HS-27A (cell line): ENCODE measurements around the gene PDE6D.
"Not testable (repeated sequence)": the region's sequence is repeated elsewhere in the genome, so short reads cannot be mapped to it uniquely, and the experiment has no call there.

Experiments
- DNase-seq: peaks from one replicate; pipeline ENCODE4 v3.0.0-alpha.2; 2012; ENCODE audit warnings: low read depth, missing footprints

PDE6D gene

DNA sequence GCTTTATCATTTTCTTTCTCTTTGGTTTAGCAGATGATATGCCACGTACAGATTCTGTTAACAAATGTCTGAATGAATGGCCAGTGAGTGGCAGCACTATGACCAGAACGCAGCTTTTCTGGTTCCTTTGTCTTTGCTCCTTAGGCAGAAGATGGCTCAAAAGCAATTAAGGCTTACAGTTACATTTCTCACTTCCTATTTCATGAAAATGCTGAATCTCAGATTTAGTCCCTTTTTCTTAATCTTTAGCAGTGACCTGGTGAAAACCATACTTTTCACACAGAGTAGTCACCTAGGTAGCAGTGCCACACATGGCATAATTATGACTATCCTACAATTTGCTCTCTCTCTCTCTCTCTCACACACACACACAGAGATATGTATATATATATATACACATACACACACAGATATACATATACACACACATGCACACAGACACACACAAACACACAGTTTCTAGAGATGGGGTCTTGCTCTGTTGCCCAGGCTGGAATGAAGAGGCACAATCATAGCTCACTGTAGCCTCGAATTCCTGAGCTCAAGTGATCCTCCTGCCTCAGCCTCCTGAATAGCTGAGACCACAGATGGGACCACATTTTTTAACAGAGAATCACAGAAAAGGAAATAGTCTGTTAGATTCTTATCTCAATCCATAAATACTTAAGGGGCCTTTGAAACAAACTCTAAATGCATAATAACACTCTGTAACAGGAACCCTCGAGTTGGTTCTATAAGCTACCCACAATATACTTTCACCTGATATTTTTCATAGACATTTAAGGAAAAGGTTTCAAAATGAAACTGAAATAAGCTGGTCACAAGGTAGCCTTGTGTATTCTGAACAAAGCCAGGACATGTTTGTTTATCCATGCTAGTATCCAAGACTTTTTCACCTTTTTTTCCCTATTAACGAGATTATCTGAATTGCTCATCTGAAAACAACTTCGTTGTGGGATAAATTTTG is 11.6 kb downstream of the PDE6D start:
- no peak for DNase-seq

DNA sequence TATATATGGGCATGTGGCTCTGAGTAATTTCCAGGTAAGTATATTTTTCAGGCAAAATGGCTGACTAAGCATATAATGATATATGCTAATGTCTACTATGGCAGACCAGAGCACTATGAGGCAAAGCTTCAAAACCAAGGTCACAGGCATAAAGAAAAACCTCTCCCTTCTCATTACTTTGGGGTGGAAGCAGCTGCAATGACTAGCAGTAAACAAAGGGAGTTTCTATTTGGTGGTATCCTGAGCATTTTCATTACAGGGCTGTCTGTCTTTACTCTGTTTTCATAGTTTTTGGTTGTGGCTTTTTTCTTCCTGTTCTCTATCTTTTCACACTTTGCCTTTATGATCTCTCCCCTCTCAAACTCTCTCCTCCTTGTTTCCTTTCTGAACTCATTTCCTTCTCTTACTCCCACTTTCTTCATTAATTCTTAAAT is 15.6 kb downstream of the PDE6D start:
- no peak for DNase-seq

DNA sequence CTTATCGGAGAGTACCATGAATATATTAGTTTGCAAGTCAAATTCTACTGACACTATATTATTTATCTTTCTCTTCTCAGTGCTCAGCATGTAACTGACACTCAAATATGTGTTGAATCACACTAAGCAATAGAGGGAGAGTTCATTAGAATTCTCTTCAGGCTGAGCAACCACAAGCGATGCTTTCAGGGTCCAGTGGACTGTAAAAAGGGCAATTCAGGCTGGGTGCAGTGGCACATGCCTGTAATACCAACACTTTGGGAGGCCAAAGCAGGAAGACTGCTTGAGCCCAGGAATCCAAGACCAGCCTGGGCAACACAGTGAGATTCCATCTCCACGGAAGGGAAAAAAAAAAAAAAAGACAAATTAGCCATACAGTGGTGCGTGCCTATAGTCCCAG is 16.3 kb downstream of the PDE6D start:
- DNase-seq, result no peak

DNA sequence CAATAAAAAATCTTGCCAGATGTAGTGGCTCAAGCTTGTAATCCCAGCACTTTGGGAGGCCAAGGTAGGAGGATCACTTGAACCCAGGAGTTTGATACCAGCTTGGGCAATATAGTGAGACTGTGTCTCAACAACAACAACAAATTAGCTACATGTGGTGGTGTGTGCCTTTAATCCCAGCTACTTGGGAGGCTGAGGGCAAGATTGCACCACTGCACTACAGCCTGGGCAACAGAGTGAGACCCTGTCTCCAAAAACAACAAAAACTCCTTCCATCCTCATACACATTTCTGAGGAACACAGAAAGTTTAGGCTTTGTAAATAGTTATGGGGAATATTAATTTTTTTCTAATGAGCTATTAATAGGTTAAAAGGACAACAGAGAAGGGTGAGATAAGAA is 17.0 kb downstream of the PDE6D start:
- no peak for DNase-seq

DNA sequence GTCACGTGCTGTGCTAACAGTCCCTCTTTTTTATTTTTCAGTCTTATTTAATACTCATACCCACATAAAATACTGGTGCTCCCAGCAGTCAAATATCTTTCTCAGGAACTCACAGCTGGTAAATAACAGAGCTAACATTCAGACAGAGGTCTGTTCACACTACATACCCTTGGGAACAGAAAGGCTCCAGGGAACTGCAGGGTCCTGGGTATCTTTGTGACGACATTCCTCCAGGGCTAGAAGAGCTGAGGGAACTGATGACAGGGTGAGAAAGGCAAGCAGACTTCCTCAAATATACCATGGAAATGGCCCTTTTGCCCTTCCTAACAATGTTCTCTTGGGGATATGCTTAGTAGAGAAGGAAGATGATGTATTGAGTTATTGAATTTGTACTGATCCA is 19.3 kb downstream of the PDE6D start:
- DNase-seq, result no peak

DNA sequence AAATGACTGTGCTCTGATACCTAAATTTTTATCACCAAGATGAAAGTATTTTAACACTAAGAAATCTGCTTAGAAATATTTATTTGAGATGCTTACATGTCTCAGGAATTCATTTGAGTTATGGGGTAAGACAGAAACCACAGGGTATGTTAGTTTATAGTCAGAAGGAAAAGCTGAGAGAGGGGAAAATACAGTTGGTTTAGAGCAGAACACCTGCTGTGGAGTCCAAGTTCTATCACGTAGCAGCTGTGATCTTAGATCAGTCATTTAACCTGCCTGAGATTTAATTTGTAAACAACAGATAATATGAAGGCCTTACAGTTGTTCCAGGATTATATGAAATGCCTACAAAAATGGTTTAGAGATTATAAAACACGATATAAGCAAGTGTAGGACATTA is 29.0 kb downstream of the PDE6D start:
- DNase-seq, result no peak

DNA sequence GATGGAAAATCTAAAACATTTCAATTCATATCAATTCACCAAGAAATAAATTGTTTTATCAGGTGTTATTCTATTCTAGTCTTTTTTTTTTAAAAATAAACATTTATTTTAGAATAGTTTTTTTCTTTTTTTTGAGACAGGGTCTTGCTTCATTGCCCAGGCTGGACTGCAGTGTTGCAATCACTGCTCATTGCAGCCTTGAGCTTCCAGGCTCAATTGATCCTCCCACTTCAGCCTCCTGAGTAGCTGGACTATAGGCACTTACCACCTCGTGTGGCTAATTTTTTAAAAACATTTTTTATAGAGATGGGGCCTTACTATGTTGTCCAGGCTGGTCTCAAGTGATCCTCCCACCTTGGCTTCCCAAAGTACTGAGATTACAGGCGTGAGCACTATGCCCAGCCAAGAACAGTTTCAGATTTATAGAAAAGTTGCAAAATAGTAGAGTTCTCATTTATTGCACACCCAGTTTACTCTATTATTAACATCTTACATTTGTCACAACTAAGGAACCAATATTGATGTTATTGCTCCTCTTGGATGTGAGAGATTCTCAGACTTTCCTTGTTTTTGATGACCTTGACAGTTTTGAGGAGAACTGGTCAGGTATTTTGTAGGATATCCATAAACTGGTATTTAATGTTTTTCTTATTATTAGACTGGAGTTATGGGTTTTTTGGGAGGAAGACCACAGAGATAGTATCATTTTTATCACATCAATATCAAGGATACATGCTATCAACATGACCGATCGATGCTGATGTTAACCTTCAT is 29.9 kb downstream of the PDE6D start:
- no peak for DNase-seq

DNA sequence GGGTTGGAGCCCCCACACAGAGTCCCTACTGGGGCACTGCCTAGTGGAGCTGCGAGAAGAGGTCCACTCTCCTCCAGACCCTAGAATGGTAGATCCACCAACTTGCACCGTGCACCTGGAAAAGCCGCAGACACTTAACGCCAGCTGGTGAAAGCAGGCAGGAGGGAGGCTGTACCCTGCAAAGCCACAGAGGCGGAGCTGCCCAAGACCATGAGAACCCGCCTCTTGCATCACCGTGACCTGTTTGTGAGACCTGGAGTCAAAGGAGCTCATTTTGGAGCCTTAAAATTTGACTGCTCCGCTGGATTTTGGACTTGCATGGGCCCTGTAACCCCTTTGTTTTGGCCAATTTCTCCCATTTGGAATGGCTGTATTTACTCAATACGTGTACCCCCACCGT is 32.1 kb downstream of the PDE6D start:
- not testable (repeated sequence) for DNase-seq

DNA sequence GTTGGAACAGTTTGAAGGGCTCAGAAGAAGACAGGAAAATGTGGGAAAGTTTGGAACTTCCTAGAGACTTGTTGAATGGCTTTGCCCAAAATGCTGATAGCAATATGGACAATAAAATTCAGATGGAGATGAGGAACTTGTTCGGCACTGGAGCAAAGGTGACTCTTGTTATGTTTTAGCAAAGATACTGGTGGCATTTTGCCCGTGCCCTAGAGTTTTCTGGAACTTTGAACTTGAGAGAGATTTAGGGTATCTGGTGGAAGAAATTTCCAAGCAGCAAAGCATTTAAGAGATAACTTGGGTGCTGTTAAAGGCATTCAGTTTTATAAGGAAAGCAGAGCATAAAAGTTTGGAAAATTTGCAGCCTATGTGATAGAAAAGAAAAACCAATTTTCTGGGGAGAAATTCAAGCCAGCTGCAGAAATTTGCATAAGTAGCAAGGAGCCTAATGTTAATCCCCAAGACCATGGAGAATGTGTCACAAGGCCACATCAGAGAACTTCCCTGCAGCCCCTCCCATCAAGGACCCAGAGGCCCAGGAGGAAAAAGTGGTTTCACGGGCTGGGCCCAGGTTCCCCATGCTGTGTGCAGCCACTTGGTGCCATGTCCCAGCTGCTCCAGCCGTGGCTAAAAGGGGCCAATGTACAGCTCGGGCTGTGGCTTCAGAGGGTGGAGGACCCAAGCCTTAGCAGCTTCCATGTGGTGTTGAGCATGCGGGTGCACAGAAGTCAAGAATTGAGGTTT is 32.8 kb downstream of the PDE6D start:
- DNase-seq, result not testable (repeated sequence)

DNA sequence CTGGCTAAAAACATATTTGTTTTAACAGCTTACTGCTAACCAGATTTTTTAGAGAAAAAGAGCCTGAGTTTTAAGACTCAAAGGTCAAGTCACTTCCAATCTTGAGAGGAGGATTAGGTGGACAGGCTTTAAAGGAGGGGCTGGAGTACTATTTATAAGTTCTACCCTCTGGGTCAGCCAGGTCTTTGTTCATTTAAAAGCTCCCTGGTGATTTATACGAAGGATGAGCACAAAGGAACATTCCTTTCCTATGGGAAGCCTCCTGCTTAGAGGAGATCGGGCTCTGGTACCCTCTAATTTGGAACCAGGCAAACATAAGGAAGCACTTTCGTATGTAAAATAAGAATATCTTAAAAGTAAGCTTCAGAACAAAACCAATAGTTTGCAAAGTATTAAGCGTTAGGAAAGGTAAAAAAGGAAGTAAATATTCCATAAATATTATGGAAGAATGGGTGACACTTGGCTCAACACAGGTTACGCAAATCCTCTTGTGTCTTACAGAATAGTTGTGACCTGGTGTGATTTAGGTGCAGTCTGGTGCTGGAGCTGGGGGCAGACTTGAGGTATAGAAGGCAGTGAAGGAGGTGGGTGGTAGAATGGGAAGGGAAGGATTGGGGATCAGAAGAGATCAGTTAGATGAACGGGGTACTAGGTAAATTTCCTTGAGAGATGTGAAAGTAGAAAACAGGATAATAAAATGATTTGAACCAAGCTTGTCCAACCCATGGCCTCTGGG is 35.6 kb downstream of the PDE6D start:
- DNase-seq, result no peak

DNA sequence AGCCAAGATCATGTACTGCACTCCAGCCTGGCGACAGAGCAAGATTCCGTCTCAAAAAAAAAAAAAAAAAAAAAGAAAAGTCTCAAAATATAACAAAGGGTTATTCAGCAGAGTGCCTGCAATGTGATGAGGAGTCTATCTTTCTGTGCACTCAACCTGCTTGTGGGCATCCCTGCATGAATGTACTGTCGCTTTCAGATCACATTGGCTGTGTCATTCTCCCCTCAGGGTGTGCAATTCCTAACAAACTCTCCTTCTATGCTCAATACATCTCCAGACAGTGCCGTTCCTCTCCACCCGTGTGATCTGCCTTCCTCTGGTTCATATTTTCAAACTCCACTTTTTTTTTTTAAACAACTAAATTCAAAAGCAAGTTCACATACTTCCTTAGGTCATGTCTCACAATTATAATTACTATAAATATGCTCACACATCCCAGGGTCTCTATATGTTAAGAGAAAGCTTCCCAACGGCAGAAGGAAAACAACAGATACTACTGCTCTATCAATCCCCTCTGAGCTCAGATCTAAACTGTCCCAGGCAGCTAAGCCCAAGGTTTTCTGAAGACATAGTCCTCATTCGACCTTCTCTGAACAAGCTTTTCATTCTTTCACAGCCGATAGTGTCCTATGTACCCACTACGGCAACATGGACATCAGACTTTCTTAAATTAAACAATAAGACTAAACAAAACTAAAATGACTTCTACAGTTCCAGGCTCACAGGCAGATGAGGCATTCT is 37.5 kb downstream of the PDE6D start:
- DNase-seq, result no peak

DNA sequence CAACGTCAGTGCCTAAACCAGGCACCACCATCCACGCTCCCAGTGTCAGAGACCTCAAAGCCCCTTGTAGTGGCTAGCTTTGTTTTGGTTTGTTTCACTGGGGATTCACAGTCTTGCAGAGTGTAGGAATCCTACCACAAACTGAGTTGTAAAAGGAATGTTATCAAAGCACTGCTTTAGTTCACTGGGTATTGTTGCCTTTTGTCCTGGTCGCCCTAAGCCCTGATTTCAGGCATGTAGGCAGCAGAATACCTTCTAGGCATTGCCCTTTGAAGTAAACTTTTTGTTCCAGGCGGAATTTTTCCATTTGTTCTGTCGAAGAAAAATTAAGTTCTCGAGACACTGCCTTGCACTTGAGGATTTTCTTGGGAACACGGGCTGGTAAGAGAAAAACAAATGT is 43.3 kb downstream of the PDE6D start:
- DNase-seq, result no peak

DNA sequence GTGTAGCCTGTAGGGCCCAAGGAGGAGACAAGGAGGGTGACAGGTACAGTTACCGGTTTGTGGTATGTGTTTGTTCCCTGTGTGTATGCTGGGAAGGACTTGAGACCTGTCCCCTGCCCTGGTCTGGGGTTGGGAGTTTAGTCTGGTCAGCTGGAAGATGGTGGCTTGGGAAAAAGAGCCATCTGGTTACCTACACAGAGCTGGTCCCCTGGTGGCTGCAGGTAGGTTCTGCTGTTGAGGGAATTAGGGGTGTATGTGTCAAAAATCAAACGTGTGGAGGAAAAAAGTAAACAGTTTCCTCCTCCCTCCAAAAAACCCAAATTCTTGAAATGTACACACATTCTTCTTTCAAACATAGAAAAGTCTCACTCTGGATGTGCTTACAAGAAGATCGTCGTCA is 48.5 kb downstream of the PDE6D start:
- no peak for DNase-seq

DNA sequence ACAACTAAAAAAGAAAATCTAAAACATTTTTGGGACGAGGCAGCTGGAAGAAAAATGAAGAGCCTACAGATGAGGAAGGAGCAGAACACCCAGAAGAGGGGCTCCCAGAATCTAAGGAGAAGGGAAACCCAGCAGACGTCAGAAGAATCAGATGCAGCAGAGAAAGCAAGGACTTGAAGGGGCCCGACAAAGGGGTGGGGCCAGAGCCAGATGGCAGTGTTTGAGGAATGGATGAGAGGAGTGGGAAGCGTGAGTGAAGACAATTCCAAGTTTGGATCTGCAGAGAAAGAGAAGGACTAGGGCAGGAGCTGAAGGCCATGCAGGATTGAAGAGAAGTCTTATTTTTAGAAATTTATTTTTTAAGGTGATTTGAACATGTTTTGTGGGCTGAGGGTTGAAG is 53.5 kb downstream of the PDE6D start:
- DNase-seq, result no peak

DNA sequence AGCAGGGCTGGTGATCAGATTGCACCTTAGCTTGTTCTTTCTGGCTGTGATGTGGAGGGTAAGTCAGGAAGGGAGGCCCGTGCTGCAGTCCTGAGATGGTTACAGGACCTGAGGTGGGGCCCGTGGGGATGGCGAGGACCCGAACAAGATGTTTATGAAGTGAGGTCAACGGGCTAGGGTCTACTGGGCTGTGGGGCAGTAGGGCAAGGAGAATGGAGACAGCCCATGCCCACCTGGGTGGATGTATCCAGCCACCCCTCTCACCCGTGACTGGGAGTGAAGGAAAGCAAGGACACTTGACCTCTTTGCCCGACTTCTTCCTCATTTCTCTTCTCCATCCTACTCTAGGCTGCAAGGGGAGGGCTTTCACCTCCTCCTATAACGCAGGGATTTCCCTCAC is 54.8 kb downstream of the PDE6D start:
- no peak for DNase-seq

DNA sequence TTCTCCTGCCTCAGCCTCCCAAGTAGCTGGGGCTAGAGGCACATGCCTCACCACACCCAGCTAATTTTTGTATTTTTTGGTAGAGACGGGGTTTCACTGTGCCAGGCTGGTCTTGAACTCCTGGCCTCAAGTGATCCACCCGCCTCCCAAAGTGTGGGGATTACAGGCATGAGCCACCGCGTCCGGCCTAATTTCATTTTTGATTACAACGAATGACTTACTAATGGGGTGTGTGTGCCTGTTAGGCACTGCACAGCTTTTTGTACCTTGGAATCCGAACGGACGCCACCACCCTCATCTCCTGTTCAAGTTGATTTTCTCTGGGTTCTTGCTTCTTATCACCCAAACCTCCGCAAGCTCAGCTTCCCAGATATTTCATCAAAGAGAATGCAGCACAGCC is 55.6 kb downstream of the PDE6D start:
- no peak for DNase-seq

DNA sequence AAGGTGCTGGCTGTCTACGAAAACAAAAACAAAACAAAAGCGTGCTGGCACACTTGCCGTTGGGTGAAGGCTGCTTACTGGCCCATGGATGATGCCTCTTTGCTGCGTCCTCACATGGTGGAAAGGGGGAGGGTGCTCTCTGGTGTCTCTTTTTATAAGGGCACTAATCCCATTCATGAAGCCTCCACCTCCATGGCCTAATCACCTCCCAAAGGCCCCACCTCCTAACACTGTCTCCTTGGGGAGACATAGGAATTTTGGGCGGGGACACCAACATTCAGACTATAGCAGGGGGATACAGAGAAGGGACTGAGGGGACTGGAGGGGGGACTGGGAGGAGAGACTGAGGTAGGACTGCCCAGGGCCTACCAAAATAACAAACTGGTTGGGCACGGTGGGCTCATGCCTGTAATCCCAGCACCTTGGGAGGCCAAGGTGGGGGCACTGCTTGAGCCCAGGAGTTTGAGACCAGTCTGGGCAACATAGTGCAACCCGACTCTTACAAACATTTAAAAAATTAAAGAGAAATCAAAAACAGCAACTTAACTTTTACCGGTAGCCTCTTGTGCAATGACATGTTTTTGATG is 58.3 kb downstream of the PDE6D start:
- DNase-seq, result no peak

DNA sequence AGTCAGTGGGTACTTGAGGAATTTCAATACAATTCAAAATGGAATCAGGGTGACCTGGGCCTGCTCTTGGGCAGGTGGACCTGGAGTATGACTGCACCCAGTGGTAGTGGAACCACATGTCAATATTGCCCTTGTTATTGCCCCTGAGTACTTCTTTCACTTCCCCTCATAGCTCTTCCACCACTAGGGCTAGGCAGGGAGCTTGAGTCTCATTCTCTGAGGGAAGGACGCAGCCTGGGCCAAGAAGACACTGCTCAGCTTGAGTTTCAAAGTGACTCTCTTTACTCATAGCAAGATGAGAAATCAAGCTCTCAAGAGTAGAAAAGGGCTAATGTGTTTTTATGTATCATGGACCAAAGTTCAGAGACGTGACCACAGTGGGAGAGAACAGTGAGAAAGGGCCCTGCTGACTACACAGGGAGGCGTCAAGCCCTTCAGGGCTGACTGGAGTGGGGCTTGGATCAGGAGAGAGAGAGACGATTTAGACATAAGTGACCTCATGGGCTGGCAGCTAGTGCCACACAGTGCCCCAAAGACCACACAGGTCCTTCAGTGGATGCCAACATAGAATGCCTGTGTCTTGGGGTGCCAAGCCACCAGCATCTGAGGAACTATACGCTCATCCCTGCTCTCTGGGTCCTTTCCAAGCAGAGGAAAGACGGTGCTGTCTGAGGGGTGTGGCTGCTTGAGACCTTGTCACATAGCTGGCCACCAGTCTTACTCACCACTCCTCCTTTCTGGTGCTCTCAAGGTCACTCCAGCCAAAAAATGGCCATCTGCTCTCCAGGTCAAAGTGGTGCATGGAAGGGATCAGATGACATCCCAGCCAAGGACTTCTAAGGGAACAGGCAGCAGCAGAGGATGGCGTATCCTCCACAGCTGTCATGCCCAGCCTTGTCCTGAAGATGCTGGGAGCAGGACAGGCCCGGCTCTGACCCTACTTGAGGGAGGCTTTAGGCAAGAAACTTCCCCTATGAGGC is 59.8 kb downstream of the PDE6D start:
- DNase-seq, result no peak

DNA sequence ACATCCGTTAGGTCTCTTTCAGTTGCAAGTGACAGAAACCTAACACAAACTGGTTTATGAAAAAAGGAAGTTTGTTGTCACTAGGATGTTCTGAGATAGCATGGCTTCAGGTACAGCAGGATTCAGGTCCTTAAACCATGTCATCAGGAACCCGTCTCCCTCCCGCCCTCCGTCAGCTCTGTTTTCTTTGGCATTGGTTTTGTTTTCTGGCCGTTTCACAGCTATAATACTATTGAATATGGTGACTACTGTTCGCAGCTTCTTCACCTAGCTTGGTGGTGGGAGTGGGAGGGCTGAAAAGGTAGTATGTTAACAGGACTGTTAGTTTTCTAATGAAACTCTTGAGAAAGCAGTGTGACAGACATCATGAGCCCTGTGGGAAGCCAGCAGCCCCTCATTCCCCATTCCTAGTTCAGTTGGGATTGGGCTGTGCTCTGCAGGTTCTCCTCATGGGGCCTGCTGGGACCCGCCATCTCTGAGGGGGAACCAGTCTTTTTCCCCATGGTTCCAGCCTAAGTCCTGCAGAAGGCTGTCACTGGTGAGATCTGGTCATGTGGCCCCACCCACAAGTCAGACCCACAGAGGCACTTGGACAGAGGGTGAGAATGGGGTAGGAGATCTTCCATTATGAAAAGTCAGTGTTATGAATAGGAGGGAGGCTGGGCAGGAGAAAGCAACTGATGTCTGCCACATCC is 60.6 kb downstream of the PDE6D start:
- no peak for DNase-seq
